ENCODE data around the gene FOXO6. TPM values are rescaled to one million over a fixed set of nuclear protein-coding genes. Genes with fewer than 3 reads are reported as not detected.

FOXO6 gene
- total and polyA plus RNA-seq, 9 of the 15 experiments (the other 6 are each of a cell fraction or from before 2014, with no cell fraction given), result 0.04 to 0.31 (median 0.12) TPM; not detected in 5

- H3K9ac ChIP-seq (ENCODE audit: insufficient read depth in 1 of 2, low read depth in 2 of 2, low read length in 2 of 2), result peak overlapping the region in 1 of 2 experiments; percentile 69; a peak in 2 of 4 replicates
- no peak overlapping the region for H3K4me3 ChIP-seq
- ChIA-PET CTCF (ENCODE audit: low intra/inter-chr PET ratio) (no interaction called here), POLR2A (interaction anchor here (0.7 to 1.5 kb wide), 4 partner anchors 9 to 675 kb away, joined by 3 to 5 read pairs (median 3); no protein-coding TSS in a partner anchor)
- no peaks in the 10 kb centered on the region for H3K9me3 ChIP-seq (replicated peaks; ENCODE audit: control insufficient read depth, insufficient read depth, low read depth, low read length)
- H3K4me2 ChIP-seq (ENCODE audit: insufficient read depth, low read length), result no peak overlapping the region
- in situ Hi-C loops (cut with MboI), result no loop called here
- 38% methylated on average over 24 of the region's 25 CpGs for WGBS (ENCODE audit: insufficient coverage, low coverage, missing lambda C conversion rate)
- no peaks in the 10 kb centered on the region for H4K20me1 ChIP-seq (replicated peaks; ENCODE audit: control insufficient read depth, insufficient read depth, low read length)
- H3K27me3 ChIP-seq (ENCODE audit: control insufficient read depth in 2 of 2, insufficient read depth in 2 of 2, low read length in 2 of 2), result peaks cover 9 to 22% of the 10 kb centered on the region in 2 experiments; a peak in 4 of 5 replicates
- ATAC-seq, result no peak
- no peak for FAIRE-seq
- no TSS peak for BruUV-seq (replicated peaks)
- peaks cover 22 to 47% of the 10 kb centered on the region in 2 experiments for H3K4me1 ChIP-seq (replicated peaks in 1 of 2; ENCODE audit: control insufficient read depth in 2 of 2, insufficient read depth in 2 of 2, low read length in 2 of 2)
- H3K36me3 ChIP-seq (ENCODE audit: control insufficient read depth, insufficient read depth, low read length), result no peaks in the 10 kb centered on the region
- H3K9me1 ChIP-seq (ENCODE audit: control insufficient read depth, insufficient read depth, low read length), result no peaks in the 10 kb centered on the region
- no peak for TF ChIP-seq ASH1L (IDR thresholded peaks at IDR 0.05; ENCODE audit: borderline replicate concordance, low read depth, partially characterized antibody)
- no peak for TF ChIP-seq CREB3L1 (IDR thresholded peaks at IDR 0.05; ENCODE audit: borderline replicate concordance, low read depth)
- TF ChIP-seq ZNF277 (CRISPR knock-in tag; IDR thresholded peaks at IDR 0.05; ENCODE audit: borderline replicate concordance), result no peak
- no peak for TF ChIP-seq ZNF551 (CRISPR knock-in tag; IDR thresholded peaks at IDR 0.05)
- TF ChIP-seq ZNF695 (CRISPR knock-in tag; IDR thresholded peaks at IDR 0.05), result no peak
- no peak for TF ChIP-seq E2F1 (CRISPR knock-in tag; IDR thresholded peaks at IDR 0.05)
- TF ChIP-seq HCFC1 (IDR thresholded peaks at IDR 0.05; ENCODE audit: low read depth, low read length), result no peak
- TF ChIP-seq DPF2 (IDR thresholded peaks at IDR 0.05), result no peak
- TF ChIP-seq CXXC5 (CRISPR knock-in tag; IDR thresholded peaks at IDR 0.05), result no peak
- no peak for TF ChIP-seq CHD2 (IDR thresholded peaks at IDR 0.05; ENCODE audit: low read depth, low read length)
- TF ChIP-seq ETV5 (CRISPR knock-in tag; IDR thresholded peaks at IDR 0.05; ENCODE audit: low read depth), result no peak
- no peak for TF ChIP-seq NR3C1 (CRISPR knock-in tag; IDR thresholded peaks at IDR 0.05)
- TF ChIP-seq YY1 (IDR thresholded peaks at IDR 0.05; ENCODE audit: borderline replicate concordance in 1 of 3, control insufficient read depth in 1 of 3, extremely low read depth in 1 of 3, insufficient read depth in 3 of 3, insufficient read length in 1 of 3, insufficient replicate concordance in 2 of 3, low read depth in 1 of 3, low read length in 2 of 3), result no peak
- TF ChIP-seq JUN (IDR thresholded peaks at IDR 0.05; ENCODE audit: borderline replicate concordance, low read depth, low read length), result no peak
- TF ChIP-seq JUN (CRISPR knock-in tag; IDR thresholded peaks at IDR 0.05; ENCODE audit: borderline replicate concordance), result no peak
- H3K79me2 ChIP-seq (ENCODE audit: control insufficient read depth, insufficient read depth, low read length), result no peaks in the 10 kb centered on the region
- no peak for DNase-seq (ENCODE audit: extremely low read depth in 1 of 4, low spot score in 3 of 4)
- H2AFZ ChIP-seq (ENCODE audit: low read depth, low read length), result no peak overlapping the region
- H3K27ac ChIP-seq (ENCODE audit: extremely low read depth, low read depth, low read length), result no peak overlapping the region
- intact Hi-C loops (cut with micrococcal nuclease), result no loop called here
These were observed 2.9 kb upstream of the FOXO6 start for GRCh38 chr1:41358131-41359021.

Data from K562 (cell line).